Femur (tissue), 1 donor: ENCODE measurements around the gene TCEA2.

ENCODE experiments used
- DNase-seq: peaks from one replicate; pipeline ENCODE4 v3.0.0-alpha.2; 2017

The TCEA2 gene

GRCh38 chr20:64049878-64050260 lies 13.1 kb upstream of the TCEA2 start:
- DNase-seq = no peak

GRCh38 chr20:64050261-64051032 lies 12.6 kb upstream of the TCEA2 start:
- DNase-seq = no peak

GRCh38 chr20:64051033-64051452 lies 12.0 kb upstream of the TCEA2 start:
- DNase-seq = no peak

GRCh38 chr20:64051561-64052325 lies 11.3 kb upstream of the TCEA2 start:
- no peak for DNase-seq

- no peak for DNase-seq
These were observed 10.7 kb upstream of the TCEA2 start for GRCh38 chr20:64052326-64052722.

GRCh38 chr20:64052987-64053840 lies 9.8 kb upstream of the TCEA2 start:
- DNase-seq = no peak

GRCh38 chr20:64053841-64054661 lies 8.9 kb upstream of the TCEA2 start:
- peak; percentile 85 for DNase-seq

GRCh38 chr20:64055396-64055892 lies 7.6 kb upstream of the TCEA2 start:
- DNase-seq = no peak

- peak; percentile 68 for DNase-seq
These were observed 6.9 kb upstream of the TCEA2 start for GRCh38 chr20:64055893-64056638.

- no peak for DNase-seq
These were observed 6.4 kb upstream of the TCEA2 start for GRCh38 chr20:64056639-64056888.

- no peak for DNase-seq
These were observed 5.9 kb upstream of the TCEA2 start for GRCh38 chr20:64056889-64057627.

GRCh38 chr20:64057628-64058498 lies 5.1 kb upstream of the TCEA2 start:
- DNase-seq = peak; percentile 80

- no peak for DNase-seq
These were observed 4.5 kb upstream of the TCEA2 start for GRCh38 chr20:64058536-64058935.

GRCh38 chr20:64062276-64062595 lies 762 bp upstream of the TCEA2 start:
- no peak for DNase-seq

GRCh38 chr20:64063389-64064144 lies 569 bp downstream of the TCEA2 start:
- no peak for DNase-seq

GRCh38 chr20:64064145-64064698 lies 1.2 kb downstream of the TCEA2 start:
- DNase-seq = no peak

- no peak for DNase-seq
These were observed 2.3 kb downstream of the TCEA2 start for GRCh38 chr20:64065062-64065973.

- DNase-seq = no peak
These were observed 3.0 kb downstream of the TCEA2 start for GRCh38 chr20:64065974-64066343.
